HG02759 (cell line): Measurements from ENCODE around the gene CFAP97.
"Not testable (repeated sequence)": the region's sequence is repeated elsewhere in the genome, so short reads cannot be mapped to it uniquely, and the experiment has no call there.

Experiments used
- ATAC-seq: cut with Tn5 transposase; IDR thresholded peaks from one replicate; pipeline ENCODE4 v1.9.1; 2021; ENCODE audit warnings: mild to moderate bottlenecking, moderate library complexity; ENCODE audit not compliant: unreplicated experiment

CFAP97 gene

GRCh38 chr4:185224597-185224996 lies 20.8 kb upstream of the CFAP97 start:
- no peak for ATAC-seq

DNA sequence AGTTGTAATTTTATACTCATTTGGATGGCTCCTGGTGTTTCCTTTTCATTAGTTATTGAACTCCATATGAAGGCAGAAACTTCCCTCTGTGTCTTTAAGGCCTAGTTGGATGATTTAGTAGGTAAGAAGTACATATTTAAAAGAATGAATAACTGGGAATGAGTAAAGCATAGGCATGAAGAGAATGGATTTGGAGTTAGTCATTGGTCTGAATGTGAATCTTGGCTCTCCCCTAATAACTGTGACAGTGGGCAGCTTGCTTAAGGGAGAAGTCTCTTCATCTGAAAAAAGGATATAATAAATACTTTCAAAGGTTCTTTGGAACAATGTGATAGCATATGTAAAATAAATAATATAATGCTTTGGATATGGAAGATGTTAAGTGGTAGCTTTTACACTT lies 18.8 kb upstream of the CFAP97 start:
- no peak for ATAC-seq

DNA sequence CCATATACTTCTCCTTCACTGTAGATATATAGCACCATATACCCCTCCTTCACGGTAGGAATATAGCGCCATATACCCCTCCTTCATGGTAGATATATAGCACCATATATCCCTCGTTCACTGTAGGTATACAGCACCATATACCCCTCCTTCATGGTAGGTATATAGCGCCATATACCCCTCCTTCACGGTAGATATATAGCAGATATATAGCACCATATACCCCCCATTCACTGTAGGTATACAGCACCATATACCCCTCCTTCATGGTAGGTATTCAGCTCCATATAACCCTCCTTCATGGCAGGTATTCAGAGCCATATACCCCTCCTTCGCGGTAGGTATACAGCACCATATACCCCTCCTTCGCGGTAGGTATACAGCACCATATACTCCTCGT lies 18.1 kb upstream of the CFAP97 start:
- ATAC-seq: no peak

DNA sequence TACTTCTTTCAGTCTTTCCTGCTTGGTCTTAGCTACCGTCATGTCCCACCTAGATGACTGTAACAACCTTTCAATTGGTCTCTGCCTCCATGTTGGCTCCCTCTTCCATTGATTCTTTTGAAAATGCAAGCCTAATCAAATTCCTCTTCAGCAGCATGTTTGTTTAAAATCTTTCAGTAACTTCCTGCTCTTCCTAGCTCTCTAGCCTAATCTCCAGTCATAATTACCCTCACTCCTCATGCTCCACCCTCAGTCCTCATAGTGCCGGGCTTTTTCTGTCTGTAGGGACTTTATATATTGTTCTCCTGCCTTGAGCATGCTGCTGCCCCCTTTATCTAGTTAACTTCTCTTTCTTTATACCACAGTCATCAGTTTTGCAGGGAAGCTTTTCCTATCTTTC lies 17.7 kb upstream of the CFAP97 start:
- no peak for ATAC-seq

DNA sequence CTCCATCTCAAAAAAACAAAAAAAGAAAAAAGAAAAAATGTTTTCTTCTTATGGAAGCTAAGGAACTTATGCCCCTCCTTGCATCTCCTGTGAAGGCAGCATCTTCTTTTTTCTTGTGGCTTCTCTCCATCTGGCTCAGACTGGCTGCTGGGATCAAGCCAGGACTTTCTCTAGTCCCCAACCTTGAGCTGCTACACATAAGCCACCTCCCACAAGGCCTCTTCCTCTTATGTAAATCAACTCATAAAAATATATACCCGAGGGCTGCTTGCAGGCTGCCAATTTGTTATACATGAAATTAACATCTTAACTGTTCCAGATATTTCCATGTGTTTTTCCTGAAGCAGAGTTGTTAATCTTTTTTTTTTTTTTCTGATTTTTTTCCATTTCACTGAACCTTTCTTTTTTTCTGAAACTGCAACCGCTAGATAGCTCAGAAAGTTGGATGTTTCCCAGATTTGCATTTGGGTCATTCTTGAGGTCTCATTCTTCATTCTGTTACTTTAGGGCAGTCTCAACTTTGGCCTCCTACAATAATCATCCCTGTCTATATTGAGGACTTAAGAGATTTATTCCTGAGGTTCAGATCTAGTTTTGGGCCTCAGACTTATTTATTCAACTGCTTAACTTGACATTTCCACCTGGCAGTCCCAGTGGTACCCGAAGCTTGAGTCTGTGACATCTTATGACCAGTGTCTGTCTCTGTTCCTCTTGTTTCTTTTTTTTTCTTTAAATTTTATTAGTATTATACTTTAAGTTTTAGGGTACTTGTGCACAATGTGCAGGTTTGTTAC lies 15.9 kb upstream of the CFAP97 start:
- ATAC-seq: peak; percentile 83

GRCh38 chr4:185218312-185218711 lies 14.5 kb upstream of the CFAP97 start:
- ATAC-seq: no peak

- ATAC-seq: no peak
Observed at GRCh38 chr4:185217408-185217975, 13.7 kb upstream of the CFAP97 start.

DNA sequence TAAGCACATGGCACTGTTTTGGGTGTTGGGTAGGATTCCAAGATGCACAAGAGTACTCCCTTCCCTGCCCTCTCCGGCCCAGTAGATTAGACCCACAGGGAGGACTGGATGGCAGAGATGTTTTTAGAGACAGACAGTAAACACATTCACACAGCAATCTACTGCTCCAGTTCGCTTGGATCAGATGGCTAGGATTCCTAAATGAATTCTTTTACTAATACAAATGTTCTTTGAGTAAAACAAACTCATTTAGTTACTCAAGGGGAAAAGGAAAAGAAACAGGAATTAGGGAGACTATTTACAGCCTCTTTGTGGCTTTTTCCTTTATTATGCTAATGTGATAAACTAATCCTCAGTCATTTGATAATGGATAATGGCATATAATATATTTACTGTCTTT lies 11.5 kb upstream of the CFAP97 start:
- ATAC-seq: no peak

DNA sequence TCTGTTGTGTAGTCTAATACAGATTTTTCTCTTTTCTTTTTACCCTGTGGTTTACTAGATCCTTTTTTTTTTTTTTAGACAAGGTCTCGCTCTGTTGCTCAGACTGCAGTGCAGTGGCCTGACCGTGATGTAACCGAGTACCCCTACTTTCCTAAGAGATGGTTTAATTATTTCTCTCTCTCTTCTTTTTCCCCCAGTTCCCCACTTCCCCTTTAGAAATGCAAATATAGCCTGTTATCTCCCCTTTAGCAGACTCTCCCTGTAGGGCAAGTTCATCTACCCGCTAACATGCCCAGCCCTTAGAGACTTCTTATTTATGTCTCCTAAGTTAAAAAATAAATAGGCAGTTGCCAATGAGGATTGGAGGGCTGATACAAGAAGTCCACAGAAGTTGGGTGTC lies 10.1 kb upstream of the CFAP97 start:
- ATAC-seq: peak; percentile 34

DNA sequence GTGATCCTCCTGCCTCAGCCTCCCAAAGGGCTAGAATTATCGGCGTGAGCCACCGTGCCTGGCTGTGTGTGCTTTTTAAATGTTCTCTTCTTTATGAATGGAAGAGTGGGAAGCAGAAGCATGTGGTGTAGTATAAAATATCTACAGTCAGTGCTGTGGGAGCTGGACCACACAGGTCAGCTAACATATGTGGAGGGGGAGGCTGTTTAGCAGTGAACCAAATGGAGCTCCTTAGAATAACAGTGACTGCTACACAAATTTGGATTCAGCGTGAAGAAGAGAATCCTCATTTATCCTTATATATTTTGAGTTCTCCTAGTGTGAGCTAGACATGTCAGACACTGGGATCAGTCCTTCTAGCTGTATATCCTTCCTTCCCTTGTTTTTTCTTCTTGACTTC lies 8.8 kb upstream of the CFAP97 start:
- no peak for ATAC-seq

GRCh38 chr4:185211641-185212040 lies 7.8 kb upstream of the CFAP97 start:
- no peak for ATAC-seq

GRCh38 chr4:185211035-185211434 lies 7.2 kb upstream of the CFAP97 start:
- no peak for ATAC-seq

DNA sequence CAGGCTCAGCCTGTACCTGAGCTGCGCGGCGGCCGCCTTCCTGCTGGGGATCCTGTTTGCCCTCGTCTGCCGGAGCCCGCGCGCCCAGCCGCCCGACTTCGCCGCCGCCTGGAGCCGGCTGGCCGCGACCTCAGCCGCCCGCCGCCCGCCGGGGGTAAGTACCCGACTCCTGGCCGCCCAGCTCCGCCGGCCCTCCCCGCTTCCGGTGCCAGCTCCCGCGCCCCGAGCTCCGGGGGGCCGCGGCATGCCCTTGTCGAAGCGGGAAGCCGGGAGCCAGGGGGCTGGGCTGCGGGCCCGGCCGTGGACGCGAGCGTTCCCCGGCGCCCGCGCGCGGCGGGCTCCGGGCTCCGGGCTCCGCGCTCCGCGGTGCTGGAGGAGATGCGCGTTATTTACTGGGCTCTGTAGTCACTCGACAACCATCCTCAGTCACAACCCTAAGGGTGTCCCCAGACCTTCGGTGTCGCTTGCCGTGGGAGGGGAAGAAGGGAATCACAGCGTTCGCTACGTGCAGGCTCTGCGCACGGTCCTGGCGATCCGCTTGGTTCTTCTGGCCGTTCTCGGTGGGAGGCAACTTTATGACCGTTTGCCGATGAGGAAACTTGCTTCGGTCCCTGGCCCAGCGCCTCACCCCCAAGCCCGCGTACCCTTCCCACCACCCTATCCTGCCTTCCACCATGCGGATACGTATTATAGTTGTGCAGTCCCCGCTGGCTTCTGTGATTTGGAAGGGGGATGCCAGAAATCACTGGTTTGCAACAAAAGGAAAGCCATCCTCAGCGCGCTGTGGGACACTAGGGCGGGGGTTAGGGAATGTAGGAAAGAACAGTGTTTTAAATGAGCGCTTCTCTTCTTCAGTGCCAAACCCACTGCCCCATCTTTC lies 6.5 kb upstream of the CFAP97 start:
- peak; percentile 20 for ATAC-seq

- ATAC-seq: peak; percentile 22
Observed at GRCh38 chr4:185209852-185210101, 6.0 kb upstream of the CFAP97 start.

DNA sequence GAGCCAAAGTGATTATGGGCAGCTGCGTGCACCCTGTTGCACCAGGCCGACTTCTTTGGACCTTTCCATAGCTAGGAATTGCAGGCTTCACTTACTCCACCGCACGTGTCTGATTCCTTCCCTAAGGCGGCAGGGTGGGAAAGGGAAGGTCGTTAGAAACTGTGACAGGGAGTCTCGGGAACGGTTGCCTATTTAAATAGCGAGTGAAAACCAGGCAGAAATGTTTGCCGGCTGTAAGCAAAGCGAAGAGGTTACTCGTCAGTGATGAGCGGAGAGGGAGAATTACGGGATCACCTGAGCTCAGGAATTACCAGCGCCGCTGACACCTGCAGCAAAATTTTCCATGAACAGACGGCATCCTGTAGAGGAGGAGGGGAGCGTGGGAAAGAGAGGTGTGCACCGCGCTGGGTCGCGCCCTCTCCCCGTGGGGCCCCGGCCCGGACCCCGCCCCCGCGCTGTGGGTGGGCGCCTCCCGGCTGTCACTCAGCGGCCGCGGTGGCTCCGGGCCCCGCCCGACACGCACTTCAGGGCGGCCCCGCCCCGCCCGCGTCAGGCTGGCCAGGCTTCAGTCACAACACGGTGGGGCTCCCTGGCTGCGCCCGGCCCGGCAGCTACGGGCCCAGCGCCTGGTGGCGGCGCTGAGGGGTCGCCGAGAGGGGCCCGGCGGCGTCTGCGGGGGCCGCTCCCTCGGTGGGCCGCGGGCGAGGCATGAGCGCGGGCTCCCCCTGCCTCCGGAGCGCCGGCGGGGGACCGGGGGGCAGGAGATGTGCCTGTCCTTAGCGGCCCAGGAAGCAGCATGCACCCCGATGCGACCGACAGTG lies 5.4 kb upstream of the CFAP97 start, which contains the start of gene SNX25:
TSS of gene SNX25 (plus strand) at position 568 of the 821 bp plus-strand sequence. CDS start at position 797, 229 bp downstream.
- peak; percentile 82 for ATAC-seq

- no peak for ATAC-seq
Observed at GRCh38 chr4:185207466-185207865, 3.7 kb upstream of the CFAP97 start.

- ATAC-seq: no peak
Observed at GRCh38 chr4:185205697-185206342, 2.0 kb upstream of the CFAP97 start.

DNA sequence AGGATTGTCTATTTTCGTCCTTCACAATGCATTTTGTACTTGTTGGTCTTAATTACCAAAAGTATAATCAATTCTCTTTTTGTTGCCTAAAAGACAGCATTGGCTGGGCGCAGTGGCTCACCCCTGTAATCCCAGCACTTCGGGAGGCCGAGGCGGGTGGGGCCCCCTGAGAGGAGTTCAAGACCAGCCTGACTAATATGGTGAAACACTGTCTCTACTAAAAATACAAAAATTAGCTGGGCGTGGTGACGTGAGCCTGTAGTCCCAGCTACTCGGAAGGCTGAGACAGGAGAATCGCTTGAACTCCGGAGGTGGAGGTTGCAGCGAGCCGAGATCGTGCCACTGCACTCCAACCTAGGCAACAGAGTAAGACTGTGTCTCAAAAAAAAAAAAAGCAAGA lies 1.3 kb upstream of the CFAP97 start:
- not testable (repeated sequence) for ATAC-seq

- ATAC-seq: peak; percentile 1
Observed at GRCh38 chr4:185204238-185204910, 574 bp upstream of the CFAP97 start.

DNA sequence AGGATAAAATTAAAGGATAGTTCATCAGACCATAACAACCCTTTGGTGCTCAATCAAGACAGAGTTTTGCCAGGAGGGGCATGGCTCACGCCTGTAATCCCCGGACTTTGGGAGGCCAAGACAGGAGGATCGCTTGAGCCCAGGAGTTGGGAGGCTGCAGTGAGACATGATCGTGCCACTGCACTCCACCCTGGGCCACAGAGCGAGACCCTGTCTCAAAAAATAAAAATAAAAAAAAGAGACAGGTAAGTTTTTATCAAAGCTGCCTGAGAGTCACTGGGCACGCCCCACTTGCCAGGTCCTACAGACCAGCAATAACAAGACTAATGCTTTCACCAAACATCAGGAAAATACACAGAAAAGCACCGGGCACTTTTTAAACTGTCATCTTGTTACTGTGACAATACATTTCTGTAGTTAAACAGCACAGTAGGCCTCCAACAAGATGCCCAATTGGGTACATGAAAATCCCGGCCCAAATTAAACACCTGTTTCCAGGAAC lies 765 bp downstream of the CFAP97 start:
- ATAC-seq: peak; percentile 7
